HG03280 (cell line): ENCODE results near the gene TTLL4.

ENCODE experiments used
- ATAC-seq: cut with Tn5 transposase; IDR thresholded peaks from one replicate; pipeline ENCODE4 v1.9.1; 2021; ENCODE audit warnings: mild to moderate bottlenecking, moderate library complexity; ENCODE audit not compliant: unreplicated experiment

TTLL4 gene

DNA sequence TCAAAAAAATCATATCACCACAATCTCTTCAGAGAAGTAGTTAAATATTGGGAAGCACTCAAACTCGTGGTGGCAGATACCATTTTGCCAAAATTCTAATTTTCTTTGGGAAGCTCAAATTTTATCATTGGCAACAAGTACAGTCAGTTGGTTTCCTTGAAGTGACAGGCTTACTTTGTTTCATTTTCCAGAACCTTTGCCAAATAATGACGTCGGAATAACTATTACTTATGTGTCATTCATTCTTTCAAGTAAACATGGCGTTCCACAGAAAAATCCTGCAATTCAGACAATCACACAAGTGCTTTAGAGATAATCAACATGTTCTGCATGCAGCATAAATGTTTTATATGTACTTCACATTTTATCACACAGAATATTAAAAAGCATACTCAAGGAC, 5.4 kb downstream of the TTLL4 start:
- no peak for ATAC-seq

DNA sequence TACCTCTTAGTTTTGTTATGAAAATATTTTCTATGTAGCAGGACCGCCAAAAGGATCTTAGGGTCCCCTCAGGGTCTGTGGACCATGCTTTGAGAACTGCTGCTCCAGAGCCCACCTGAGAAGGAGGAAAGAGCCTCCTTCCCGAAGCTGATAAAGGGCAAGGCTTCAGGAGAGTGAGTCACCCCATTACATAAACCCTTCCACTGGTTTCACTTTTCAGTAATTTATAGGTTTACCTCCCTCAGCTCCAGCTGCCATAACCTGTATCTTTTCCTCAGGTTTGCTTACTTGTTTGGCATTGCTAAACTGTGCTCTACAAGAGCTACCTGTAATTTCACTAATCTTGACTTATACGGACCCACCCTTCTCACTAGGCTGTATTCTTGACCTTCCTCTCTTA, 6.6 kb downstream of the TTLL4 start:
- ATAC-seq = no peak

DNA sequence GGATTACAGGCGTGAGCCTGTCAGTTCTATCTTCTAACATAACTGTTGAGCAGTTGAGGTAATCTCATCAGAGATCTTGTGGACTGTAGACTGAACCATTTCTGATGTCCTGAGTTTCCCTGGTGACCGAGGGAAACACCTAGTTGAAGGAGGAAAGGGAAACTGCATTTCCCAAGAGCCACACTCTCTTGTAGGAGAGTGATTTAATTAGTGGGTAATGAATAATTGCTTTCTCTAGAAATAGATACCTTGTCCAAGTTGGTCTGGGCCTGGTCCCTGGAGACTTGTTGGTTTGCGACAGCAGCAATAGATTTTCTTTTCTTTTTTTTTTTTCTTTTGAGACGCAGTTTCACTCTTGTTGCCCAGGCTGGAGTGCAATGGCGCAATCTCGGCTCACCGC, 7.4 kb downstream of the TTLL4 start:
- no peak for ATAC-seq

DNA sequence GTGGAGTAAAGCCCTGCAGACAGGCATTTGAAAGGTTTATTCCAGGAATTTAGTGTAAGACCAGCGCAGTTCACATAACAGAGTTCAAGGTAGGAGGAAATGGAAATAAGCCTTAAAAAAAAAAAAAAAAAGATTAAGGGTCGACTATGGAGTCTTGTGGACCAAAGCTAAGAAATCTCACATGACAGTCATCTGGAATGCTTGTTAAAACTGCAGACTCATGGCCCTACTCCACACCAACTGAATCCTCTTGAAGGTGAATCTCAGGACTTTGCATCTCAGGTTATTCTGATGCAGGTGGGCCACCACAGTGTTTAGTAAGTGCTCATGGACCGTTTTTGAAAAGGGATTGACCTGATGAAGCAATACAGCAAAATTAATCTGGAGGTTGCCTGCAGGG, 8.8 kb downstream of the TTLL4 start:
- no peak for ATAC-seq

DNA sequence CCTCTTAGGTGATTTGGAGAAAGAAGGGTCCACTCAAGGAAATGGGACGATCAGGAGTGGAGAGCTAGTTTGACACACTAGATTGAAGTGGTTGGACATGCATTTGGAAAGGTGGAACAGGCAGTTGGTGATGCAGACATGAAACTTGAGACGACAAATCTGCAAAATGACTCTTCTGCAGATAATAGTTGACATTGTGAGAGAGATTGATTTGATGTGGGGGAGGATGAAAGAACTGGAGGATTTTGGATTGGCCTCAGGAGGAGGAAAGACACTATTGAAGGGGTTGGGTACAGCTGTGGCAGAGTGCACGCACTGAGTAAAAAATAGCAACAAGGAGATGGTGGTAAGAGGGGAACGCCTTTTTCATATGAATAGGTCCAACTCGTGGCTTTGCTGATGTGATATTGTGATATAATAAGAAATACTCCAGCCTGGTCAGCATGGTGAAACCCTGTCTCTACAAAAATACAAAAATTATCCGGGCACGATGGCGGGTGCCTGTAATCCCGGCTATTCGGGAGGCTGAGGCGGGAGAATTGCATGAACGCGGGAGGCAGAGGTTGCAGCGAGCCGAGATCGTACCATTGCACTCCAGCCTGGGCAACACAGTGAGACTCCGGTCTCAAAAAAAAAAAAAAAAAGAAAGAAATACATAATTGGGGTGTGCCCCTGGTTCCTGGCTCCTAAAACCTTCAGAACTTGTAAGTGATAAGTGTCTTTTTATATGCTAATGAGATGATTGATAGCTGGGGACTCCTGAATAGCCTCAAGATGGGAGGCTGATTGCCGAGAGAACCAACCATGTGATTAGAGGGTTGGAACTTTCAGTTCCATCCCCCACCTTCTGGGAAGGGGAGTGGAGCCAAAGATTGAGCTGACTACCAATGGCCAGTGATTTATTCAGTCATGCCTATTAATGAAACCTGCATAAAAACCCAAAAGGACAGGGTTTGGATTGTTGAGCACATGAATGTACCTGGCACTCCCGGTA, 9.7 kb downstream of the TTLL4 start:
- no peak for ATAC-seq

DNA sequence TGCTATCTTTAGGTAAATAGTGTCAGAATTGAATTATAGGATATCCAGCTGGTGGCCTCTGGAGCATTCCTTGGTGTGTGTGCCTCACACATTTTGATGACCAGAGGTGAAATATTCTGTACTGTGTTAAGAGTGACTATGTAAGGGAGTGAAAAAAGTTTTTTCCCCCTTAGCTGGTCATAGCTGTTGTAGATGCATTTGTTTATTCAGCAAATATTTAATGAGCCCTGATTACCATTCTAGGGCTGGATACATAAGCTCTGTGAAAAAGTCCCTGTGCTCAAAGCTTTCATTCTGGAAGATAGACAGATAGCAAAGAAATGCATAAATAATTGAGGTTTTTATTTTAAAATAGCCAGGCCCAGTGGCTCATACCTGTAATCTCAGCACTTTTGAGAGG, 10.9 kb downstream of the TTLL4 start:
- no peak for ATAC-seq

DNA sequence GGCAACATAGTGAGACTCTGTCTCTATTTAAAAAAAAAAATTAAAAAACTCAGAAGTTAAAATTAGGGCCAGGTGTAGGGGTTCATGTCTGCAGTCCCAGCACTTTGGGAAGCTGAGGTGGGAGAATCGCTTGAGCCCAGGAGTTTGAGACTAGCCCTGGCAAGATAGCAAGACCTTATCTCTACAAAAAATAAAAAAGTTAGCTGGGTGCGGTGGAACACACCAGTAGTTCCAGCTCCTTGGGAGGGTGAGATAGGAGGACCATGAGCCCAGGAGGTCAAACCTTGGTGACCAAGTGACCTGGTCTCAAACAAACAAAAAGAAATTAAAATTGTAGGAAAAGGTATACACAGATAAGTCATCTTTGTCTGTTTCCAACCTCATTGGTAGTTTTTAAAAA, 11.3 kb downstream of the TTLL4 start:
- no peak for ATAC-seq

DNA sequence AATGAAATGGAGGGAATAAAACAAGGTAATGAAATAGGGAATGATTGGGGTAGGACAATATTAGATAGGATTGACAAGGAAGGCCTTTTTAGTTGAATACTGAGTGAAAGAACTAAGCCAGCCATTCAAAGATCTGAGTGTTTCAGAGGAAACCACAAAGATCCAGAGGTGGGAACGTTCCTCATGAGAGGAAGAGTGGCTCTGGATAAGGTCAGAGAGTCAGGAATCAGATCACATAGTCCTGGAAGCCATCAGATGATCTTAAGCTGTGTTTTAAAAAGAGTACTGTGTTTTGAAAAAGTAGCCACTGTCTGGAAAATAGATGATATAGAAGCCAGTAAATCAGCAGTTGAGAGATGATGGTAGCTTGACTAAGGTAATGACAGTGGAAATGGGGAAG, 11.8 kb downstream of the TTLL4 start:
- no peak for ATAC-seq

DNA sequence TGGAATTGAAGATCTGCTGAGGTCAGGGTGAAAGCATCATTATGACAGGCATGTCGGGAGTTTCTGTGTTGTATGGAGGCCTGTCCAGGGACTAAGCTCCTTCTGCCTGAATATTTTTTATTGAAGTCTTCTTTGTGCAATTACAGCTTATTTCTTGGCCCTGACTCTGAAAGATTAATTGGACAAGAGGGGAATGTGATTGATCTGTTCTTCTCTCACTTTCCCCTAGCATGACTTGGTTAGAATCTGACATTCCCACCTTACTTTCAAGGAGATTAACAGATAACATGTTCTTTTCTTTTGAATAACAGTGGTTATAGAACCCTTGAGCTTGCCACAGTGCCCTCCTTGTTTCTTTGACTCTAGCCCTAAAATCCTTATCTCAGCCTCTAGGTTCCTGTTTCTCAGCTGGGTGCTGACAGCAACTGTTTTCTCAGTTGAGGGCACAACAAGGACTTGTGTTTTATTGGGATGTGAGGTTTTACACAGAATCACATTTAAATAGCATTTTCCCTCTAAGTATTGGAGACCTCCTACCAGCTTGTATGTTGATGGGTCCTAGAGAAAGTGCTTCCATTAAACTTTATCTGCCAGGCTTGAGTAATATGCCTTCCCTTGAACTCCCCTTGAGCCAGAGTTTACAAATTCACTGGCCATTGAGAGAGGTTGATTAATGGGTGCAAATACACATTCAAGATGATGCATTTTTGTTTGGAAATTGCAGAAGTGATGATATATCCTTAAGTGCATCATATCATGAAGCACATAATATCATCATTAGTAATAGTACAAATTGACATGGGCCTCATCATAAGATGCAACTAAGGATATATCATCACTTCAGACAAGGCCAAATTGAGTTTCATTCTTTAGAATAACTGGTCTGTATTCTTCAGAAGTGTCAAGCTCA, 12.5 kb downstream of the TTLL4 start:
- ATAC-seq = no peak

DNA sequence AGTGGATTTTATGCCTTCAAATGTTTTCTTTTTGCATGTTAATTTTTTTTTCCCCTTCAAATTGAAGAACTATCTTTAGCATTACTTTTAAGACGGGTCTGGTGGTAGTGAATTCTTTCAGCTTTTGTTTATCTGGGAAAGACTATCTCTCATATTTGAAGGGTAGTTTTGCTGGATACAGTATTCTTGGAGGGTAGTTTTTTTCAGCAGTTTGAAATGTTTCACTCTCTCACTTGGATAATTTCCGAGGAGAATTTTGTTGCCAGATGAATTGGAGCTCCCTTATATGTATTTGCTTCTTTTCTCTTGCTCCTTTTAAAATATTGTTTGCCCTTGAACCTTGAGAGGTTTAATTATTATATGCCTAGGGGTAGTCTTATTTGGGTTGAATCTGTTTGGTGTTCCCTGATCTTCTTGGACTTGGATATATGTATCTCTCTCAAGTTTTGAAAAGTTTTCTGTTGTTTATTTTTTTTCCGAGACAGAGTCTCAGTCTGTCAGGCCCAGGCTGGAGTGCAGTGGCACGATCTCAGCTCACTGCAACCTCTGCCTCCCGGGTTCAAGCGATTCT, 15.5 kb downstream of the TTLL4 start:
- no peak for ATAC-seq

DNA sequence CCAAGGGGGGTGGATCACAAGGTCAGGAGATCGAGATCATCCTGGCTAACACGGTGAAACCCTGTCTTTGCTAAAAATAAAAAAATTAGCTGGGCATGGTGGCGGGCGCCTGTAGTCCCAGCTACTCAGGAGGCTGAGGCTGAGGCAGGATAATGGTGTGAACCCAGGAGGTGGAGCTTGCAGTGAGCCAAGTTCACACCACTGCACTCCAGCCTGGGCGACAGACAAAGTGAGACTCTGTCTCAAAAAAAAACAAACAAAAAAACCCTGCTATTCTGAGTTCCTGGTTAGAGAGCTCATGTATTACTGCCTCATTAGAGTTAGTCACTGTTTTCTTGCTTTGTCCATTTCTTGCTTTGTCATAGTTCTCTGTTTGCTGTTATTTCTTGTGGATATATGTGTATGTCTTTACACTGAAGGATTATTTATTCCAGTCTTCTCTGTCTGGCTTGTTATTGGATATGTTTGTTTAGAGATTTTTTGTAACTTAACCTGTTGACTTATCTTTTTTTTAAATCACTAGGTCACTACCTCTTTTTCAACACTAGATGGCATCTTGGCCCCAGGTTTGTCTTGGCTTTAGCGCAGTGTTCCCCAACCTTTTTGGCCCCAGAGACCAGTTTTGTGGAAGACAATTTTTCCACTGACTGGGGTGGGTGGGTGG, 17.0 kb downstream of the TTLL4 start:
- ATAC-seq = no peak

DNA sequence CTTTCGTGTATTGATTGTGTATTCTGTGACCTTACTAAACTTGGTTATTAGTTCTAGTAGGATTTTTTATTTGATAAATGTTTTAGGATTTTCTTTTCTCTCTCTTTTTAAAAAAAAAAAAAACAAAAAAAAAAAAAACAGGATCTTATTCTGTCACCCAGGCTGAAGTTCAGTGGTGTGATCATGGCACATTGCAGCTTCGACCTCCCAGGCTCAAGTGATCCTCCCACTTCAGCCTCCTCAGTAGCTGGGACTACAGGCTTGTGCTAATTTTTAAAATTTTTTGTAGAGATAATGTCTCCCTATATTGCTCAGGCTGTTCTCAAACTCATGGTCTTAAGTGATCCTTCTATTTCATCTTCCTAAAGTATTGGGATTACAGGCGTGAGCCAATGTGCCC, 19.0 kb downstream of the TTLL4 start:
- no peak for ATAC-seq

DNA sequence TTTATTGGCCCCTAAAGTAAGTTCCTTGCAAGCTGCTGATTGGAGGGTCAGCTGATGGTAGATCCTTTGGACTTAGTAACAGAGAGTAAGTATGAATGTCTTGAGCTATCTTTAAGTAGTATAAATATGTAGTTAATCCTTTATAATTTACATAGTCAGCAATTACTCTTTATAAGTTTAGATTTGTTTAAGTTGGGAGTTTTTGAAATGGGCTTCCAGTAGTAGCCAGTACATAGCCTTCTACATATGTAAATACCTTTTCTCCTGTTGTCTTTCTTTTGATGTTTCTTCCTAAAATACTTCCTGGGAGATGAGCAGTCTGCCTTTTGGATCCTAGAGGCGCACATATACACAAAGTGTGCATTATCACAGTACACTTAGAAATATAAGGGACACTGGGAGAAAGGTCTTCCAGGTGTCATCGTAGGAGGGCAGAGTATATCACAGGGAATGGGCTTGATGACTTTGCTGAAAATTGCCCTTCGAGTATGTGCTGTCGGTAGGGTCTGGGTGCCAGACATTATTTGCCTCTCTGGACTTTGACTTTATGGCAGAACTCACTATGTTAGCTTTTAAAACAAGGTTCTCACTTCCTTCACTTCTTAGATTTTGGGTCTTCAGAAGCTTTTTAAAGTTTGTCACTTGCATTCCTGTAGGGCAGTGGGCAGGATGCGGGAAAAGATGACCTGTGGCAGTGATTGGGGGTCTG, 21.6 kb downstream of the TTLL4 start:
- ATAC-seq = no peak

DNA sequence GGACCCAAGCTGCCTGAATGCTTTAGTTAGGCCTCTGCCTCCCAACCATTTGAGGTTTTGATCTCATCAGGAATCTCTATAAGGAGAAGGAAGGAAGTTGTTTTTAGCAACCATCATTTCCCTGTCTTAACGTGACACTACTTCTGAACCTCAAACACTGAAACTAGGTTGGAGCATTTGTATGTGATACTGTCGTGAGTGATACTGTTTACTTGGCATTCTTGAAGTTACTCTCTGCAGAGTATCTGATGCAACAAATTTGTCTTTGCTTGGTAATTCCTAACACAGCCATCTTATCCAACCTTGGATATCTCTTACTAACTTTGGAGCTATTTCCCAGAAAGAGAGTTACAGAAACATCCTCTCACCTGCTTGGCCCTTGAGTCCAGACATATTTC, 22.1 kb downstream of the TTLL4 start:
- no peak for ATAC-seq

DNA sequence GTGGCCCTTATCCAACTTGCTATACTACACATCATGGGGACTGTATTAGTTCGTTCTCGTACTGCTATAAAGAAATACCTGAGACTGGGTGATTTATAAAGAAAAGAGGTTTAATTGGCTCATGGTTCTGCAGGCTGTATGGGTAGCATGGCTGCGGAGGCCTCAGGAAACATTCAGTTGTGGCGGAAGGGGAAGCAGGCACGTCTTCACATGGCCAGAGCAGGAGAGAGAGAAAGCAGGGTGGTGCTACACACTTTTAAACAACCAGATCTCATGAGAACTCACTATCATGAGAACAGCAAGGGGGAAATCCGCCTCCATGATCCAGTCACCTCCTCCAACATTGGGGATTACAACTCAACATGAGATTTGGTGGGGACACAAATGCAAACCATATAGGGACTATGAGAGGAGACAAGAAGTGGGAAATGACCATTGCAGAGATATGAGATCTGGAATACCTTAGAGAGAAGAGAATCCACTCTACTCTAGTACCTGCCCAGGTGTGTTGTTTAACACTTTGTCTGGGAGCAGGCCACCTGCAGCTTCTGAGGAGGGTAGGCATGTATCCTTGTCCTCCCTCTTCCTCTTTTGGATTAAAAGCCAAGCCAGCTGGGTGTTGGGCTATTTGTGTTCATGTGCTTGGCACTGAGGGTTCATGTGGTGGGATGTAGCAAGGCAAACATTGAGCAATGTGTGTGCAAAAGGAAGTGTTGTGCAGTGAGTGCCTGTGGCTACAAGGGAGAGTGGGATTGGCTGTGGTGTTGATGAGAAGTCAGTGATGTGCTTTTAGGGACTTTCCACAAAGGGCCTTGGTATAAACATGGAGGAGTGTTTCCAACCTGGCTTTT, 22.8 kb downstream of the TTLL4 start:
- ATAC-seq = no peak

DNA sequence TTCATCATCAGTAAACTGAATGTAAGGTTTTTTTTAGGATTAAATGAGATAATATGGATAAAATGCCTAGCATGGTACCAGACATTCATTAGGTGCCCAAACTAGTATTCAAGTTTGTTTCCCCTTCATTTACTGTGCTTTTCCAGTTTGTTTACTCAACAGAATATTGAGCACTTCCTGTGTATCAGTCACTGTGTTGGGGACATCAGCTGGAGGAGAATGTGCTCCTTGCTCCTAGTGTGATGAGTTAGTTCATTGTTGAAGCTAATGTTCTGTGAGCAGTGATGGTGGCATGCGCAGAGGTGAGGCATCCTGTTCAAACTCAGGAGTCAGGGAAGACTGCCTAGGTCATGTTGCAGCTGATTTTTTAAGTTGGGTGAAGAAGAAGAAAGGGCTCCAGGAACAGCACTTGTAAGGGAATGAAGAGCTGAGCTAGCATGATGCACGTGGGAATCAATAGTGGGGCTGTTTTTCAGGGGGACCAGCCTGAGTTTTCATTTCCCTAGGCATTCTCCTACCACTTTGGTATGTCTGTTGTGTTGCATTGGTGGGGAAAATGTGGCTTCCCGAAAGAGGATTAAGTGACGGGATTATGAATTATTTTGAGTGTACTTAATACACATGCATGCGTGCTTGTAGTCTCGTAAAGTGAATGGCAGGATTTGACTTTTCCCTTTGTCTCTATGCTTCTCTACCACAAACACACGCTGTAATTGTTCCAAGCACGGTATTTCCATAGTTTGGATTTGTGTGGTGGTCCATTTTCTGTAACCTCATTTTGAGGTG, 23.7 kb downstream of the TTLL4 start:
- no peak for ATAC-seq

DNA sequence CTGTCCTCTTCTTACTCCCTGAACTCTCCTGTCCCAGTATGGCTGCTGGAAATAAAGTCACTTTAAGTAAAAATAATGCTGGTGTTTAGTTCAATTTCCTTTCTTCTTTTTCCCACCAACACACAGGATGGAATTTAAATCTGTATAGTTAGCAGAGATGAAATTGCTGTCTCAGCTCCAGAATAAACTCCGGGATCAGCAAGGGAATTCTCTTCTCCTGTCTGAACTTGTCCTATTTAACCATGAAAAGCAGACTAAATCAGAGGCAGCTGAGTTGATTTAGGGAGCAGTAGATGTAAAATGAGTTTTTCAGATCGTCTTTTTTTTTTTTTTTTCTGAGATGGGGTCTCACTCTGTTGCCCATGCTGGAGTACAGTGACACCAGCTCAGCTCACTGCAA, 25.9 kb downstream of the TTLL4 start:
- no peak for ATAC-seq

DNA sequence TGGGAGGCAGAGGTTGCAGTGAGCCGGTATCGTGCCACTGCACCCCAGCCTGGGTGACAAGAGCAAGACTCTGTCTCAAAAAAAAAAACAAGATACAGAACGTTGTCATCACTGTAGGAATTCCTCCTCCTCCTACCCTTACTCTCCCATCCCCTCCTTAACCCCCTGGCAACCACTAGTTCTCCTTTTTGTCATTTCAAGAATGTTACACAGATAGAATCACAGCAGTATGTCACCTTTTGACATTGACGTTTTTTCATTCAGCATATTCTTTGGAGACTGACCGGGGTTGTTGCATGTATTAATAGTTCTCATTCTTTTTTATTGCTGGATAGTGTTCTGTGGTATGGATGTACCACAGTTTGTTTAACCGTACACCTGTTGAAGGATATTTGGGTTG, 32.4 kb downstream of the TTLL4 start:
- ATAC-seq = no peak

DNA sequence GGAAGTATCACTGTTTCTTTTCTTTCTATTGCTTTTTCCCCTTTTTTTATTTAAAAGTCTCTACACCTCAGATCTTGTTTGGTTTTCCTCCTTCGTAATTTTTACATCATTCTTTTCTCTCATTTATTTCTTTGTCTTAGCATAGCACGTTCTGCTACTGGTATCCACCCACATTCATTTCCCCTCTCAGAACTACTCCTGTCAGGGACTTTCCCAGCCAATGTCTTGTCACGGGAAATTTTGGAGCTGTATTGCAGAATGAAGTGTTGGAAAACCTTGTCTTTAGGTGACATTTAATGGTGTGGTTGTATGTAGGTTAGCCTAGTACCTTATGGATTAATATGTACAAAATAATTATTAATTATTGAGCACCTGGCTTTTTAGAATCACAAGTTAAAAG, 34.0 kb downstream of the TTLL4 start:
- ATAC-seq = no peak
